Cerebellar cortex (tissue), 1 donor: ENCODE results near the gene ELOB.

ENCODE experiments used
- DNase-seq: peaks from one replicate; pipeline ENCODE4 v3.0.0-alpha.2; 2015; ENCODE audit warnings: low spot score

The ELOB gene

DNA sequence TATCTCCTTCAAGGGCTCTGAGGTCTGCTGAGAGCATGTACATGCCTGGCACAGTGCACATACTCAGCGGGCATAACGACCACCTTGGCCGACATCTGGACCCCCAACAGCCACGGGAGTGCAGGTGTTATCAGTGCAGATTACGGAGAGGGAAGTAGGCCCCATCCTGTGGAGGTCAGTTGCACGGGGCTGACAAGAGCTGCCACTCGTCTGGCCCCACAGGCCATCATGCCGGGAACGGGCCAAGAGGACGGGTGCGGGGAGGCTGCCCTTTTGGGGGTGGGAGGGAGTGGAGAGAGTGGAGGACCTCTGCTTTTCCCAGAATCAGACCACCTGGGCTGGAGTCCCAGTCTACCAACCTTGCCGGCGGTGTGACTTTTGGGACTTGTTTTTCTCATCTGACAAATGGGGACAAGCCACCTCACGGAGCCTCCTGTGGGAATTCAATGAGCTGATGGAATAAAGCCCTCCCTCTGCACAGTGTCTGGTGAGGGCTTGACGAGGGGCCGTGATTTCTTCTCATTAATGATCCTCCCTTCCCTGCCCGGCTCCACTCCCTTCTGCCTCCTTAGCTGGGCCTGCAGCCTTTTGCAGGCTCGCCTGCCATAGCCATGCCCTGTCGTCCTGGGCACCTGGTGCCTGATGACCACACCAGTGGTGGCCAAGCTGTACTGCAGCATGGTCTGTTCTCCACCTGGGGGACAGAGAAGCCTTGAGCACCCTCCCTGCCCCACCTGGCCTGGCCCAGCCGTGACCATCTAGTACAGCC lies 5.7 kb upstream of the ELOB start:
- DNase-seq: no peak

DNA sequence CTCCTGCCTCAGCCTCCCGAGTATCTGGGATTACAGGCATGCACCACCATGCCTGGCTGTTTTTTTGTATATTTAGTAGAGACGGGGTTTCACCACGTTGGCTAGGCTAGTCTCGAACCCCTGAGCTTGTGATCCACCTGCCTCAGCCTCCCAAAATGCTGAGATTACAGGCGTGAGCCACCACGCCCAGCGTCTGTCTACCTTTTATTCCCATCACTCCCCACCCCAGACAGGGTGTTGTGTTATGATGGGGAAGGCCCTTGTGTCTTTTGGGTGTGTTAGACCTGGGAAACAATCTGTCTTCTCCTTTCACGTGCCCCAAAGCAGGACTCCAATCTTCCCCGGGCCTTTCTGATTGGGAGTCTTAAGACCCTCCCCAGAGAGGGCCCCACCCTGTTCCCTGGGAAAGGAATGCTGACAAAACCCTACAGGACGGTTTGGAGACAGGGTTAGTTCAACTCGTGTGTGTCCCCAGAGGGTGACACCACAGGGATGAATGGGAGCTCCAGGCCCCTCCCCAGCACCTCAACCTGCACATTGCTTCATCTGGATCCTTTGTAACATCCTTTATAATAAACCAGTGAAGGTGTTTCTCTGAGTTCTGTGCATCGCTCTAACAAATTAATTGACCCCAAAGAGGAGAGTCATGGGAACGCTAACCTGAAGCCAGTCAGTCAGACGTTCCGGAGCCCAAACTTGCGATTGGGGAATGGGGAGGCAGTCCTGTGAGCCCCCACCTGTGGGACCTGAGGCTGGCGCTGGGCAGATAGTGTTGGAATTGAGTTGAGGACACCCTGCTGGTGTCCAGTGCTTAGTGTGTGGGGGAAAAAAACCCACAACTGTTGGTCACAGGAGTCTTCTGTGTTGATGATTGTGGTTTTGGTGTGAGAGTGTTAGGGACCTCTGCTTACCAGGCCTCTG lies 3.2 kb upstream of the ELOB start:
- peak; percentile 27 for DNase-seq

DNA sequence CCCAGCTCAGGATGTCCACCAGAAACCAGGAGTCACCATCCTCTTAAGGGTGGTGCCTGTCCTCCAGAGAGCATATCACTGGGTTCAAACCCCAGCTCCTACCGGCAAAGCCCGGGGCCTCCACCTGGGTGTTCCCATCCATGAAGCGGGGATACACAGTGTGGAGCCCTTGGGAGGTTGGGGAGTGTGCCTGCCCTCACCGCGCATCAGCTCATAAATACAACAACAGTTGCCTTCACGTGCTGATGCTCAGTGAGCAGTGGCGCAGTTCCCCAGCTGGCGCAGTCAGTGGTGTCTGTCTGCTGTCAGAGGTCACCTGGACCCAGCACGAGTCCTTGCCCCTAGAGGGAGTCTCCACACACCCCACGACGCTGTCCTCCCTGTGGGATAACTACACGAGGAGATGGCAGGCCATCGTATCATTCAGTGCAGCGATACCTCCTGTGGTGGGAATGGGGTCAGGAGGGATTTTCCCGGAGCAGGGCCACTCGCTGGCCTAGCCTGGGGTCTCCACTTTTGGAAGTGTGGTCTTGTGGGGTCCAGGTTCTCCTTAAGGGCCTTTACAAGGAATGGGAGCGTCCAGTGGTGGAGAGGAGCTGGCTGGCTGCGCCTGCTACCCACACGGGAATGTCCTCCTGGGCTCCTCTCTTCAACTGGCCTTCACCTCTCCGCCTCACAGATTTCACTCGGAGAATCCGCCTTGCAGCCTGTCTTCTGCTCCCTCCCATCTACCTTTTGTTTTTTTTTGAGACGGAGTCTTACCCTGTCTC lies 2.3 kb upstream of the ELOB start:
- DNase-seq: no peak

DNA sequence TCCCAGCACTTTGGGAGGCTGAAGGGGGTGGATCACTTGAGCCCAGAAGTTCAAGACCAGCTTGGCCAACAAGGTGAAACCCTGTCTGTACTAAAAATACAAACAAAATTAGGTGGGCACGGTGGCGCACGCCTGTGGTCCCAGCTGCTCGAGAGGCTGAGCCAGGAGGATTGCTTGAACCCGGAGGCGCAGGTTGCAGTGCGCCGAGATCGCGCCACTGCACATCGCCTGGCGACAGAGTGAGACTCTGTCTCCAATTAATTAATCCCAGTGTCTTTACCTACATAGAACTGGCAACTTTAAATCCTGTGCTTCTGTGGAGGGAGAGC lies 1.5 kb upstream of the ELOB start:
- no peak for DNase-seq

DNA sequence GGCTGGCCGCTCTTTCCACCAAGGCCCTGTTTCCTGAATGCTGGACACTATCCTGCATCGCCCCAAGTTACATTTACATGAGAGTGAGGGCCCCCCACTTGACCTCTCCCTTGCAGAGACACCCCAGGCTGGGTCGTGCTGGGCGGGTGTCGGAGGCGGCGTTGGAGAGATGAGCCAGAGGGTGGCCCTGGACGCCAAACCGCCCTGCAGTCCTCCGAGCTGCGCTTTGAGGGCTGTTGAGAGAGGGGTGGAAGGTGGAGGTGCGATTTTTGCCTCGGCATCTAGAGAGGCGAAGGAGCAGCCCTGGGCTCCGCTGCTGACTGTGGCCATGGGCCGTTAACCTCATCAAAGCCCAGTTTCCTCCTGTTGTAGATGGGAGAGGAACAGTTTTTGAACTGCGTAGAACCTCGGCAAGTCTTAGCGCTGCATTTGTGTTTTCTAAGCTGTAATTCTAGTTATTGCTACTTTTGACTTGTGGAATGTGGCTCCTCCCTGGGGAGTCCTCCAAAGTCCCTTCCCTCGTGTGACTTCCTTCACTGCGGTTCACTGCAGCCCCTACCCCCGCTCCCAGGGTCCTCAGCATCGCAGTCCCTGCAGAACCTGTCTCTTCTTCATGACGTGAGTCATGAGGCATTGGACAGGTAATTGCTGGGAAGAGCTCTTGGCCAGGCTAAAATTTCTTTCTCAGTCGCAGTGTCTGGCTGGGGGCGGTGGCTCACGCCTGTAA lies 986 bp upstream of the ELOB start:
- DNase-seq: no peak

DNA sequence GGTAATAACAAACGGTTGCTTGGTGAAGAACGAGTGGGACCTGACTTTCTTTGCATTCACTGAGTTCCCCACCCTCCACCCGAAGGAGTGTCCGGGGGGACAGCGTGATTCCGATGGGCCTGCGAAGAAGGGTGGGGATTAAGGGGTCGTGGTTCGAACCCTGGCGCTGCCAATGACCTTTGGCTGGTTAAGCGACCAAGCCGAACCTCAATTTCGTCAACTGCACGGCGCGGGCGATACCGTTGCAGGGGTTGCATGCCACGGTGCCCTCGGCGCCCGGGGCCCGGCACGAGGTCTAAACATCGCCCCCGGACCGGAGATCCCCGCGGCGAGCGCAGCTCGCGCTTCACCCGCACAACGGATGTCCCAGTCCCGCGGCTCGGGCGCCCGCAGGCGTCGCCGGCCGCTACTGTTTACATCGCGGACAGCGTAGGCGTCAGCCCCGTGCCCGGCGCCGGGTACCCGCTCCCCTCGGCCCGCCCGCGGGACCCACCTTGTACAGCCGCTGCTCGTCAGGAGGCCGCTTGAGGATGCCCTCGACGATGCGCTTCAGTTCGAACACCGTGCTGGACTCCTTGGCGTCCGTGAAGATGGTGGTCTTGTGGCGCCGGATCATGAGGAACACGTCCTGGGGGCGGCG lies 460 bp downstream of the ELOB start:
- no peak for DNase-seq

DNA sequence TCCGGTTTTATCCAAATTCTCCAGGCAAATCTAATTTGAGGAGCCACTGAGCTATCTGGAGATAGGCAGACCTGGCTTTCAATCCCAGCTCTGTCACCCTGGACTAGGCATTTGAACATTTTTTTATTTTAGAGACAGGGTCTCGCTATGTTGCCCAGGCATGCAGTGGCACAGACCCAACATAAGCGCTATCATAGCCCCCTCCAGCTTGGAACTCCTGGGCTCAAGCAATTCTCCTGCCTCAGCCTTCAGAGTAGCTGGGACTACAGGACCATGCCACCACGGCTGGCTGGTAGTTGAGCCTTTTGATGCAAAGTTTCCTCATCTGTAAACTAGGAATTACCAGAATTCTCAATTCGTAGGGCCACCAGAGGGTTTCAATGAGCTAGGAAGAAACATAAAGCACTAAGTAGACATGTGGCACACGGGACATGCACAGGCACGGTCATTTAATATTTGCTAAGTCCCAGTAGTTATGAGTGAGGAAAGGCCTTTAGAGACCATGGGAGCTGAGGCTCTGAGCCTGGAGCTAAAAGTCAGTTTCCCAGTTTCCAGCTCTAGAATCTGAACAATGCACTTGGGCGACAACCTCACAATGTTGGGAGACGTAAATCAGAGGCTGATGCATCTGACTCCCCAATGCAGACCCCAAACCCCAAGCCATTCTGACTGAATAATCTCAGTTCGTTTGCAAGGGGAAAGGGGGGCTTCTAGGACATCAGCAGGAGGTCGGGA lies 1.1 kb downstream of the ELOB start:
- no peak for DNase-seq

DNA sequence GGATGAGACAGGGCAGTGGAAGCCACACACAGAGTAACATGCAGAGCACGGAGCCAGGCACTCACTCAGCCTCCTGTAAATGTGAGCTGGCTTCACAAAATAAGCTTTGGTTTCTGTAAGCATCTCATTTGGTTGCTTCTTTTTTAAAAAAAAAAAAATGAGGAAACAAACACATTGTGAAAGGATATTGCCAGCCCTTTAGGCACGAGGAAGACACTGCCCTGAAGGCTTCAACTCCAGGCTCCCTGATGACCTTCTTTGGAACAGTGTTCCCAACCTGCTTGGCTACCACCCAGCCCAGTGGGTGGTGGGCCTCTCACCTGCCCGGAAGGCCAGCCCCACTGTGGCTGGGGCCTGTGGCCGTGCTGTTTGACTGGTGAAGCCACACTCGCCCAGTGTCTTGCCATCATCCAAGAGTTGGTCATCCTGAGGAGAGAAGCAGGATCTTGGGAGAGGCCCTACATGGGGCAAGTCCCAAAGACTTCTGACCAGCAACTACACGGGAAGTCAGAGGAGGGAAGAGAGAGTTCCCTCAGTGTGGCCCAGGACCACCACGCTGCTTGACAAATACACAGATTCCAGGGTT lies 1.9 kb downstream of the ELOB start:
- no peak for DNase-seq

DNA sequence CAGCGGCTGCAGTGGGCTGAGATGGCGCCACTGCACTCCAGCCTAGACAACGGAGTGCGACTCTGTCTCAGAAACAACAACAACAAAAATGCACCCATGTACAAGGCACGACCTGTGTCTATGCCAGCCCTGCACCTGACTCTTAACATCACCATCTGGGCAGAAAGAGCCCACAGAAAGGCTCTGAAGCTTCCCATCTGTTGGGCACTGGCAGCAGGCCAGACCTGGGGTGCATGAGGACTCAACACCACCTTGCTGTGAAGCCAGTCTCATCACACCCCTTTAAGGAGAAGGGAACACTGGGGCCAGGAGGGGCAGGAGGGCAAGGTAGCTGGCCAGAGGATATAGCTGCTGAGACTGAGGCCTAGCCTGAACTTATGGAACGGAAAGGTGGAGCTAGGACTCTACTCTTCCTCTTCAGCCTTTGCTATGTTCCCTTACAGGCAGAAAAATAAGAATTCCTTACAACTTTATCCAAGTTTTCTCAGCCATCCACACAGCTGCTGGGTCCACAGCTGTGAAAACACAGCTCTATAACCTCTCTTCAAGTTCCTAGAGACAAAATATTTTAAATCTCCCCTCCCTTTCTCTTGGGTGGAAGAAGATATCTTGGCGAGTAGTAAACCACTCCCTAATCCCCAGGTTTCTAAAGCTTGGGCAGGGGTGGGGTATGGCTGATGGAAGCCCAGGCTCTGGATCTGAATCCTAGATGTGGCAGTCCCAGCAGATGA lies 2.8 kb downstream of the ELOB start:
- peak; percentile 56 for DNase-seq

DNA sequence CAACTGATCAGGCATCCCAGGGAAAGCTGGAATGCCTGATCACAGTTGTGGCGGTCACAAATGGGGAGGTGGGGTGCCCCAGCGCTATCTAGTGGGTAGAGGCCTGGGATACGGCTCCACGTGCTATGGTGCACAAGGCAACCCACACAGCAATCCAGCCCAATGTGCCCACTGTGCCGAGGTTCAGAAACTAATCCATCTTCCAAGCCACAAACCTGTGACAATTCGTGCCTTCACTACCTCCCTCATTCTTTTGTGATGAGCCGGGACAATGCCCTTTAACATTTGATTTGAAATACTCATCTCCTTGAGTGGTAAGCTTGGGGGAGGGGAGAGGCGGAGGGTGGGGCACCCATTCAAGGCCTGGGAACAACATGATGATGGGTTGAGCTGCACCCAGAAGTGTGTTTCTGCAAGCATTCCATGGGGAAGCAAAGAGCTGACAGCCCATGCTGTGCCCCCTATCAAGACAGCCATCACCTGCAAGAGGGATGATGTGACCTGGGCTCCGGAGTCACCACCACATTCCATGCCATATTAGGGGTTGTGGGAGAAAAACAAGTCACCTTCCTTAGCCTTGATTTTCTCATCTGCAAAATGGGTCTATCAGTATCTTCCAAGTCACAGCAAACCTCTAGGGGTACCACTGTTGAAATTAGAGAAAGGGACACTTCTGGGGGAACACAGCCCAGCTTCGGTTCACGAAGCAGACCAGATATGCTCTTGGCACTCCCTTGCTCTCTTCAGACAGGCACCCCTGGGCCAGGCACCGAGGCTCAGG lies 3.7 kb downstream of the ELOB start:
- DNase-seq: no peak

DNA sequence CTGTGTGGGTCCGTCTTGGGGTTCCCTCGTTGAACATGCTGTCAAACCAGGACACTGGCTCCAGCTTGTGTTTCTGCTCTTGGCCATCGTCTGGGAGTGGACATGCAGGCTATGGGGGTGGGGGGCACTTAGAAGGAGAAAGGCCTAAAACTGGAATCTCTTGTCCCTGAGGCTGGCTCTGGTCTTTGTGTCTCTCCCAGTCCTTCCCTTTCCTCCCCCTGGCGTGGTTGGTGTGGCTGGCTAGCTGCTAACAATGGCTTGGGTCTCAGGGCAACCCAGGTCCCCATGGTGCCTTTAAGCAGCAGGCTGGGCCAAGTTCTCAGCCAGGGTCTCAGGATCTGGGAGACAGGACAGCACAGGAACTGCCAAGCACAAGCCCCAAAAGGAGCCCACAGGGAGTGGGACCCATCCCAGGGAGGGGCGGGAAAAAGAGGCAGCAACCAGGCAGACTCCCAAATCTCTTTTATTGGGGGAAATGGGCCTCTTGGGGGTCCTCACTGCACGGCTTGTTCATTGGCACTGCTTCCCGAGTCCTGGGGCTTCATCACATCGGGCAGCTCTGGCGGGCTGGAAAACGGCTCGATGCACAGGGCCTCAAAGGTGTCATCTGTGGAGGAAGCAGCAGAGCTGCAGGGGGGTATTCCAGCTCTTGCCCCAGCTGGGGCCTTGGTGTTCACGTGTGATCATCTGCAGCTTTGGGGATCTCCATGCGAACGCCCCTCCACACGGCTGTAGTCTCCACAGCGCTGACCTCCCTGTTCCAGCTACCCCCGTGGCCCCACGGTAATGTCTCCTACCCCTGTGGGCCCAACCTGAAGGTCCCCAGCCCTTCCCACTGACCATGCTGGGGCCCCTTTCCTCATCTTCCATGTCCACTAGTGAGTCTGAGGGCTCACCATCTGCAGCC lies 5.3 kb downstream of the ELOB start:
- peak; percentile 47 for DNase-seq

DNA sequence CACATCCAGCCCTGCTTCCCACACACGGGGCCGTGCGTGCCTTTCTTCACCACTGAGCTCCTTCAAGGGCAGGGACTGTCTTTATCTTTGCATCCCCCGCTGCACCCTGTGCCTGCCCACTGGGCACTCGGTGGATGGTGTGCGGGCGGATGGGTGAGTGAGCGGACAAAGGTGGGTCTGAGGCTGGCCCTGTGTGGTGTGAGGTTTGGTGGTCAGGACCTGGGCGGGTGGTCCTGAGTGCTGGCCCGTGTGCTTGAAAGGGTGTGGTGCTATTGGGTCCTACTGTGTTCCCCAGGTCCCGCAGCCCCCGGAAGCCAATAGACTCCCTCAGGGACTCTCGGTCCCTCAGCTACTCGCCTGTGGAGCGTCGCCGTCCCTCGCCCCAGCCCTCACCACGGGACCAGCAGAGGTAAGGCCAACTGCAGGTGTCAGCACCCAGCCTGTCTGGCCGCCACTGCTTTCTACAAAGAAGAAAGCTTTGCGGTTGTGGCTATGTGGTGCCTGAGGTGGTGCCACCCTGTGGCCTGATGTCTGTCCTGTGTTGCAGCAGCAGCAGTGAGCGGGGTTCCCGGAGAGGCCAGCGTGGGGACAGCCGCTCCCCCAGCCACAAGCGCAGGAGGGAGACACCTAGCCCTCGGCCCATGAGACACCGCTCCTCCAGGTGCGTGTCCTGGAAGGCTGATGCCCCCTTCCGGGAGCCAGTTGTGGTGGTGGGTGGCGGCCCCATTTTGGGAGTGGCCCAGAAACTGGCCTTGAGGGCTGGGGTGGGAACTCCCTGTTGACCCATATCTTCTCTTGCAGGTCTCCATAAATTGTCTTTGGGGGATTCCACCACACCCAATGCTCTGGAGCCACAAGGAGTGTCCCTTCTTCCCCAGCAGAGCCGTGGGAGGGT lies 6.8 kb downstream of the ELOB start:
- no peak for DNase-seq

DNA sequence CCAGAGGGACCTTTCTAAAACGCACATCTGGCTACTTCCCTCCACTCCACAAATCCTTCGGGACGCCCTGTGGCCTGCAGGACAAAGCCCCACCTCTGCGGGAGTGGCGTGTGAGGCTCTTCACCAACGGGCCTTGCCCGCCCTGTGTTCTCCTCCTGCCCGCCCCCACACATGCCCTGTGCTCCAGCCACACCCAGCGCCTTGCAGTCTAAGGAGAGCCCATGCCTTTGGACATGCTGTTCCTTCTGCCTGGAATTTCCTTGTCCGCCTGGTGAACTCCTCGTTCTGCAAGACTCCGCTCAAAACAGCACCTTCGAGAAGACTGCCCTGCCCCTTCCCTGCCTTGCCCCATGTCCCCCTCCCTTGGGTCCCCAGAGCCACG lies 7.4 kb downstream of the ELOB start:
- peak; percentile 52 for DNase-seq

DNA sequence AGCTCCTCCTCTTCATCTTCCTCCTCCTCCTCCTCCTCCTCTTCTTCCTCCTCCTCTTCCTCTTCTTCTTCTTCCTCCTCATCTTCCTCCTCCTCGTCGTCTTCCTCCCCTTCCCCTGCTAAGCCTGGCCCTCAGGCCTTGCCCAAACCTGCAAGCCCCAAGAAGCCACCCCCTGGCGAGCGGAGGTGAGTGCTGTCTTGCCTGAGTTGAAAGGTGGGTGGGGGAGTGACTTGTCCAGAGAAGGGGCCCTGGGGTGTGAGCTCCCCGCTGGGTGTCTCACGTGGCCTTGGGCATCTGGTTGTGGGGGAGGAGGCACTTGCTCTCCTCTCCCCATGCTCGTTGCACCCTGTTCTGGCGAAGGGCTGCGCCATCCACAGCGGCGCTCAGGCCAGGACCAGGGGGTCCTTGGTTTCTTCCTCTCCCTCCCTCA lies 8.0 kb downstream of the ELOB start:
- DNase-seq: no peak

DNA sequence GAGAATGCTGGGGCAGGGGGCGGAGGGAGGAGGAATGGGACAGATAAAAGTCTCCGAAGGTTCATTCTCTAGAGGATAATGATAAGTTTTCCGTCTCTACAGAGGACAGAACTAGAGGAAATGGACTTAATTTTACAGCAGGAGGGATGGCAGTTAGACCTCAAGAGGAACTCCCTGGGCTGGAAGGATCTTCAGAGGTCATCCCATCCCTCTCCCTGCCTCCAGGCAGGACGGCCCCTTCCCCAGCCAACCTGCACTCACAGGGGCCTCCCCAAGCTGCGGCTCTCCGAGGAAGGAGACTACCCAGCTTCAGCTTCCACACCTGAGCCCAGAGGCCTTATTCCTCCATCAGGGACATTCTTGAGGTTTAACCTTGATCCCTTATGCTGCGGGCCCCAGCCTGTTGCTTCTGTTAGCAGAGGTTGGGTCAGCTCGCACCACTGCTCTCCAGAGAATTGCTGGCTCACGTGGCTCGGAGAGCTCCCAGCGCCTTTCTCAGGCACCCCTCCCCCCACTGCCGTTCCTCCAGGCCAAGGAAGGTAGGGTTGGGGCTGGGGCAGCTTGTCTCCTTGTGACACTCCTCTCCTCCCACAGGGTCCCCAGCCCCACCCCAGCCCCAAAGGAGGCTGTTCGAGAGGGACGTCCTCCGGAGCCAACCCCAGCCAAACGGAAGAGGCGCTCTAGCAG lies 8.5 kb downstream of the ELOB start:
- peak; percentile 42 for DNase-seq

DNA sequence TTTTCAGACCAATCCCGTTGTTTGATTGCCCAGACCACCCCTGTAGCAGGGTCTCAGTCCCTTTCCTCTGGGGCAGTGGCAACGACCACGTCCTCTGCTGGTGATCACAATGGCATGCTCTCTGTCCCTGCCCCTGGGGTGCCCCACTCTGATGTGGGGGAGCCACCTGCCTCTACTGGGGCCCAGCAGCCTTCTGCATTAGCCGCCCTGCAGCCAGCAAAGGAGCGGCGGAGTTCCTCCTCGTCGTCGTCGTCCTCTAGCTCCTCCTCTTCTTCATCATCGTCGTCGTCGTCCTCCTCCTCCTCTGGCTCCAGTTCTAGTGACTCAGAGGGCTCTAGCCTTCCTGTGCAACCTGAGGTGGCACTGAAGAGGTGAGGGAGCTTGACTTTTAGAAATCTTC lies 9.2 kb downstream of the ELOB start:
- DNase-seq: no peak
